Measurements from ENCODE around the gene DLK1. TPM values are rescaled to one million over a fixed set of nuclear protein-coding genes. Genes with fewer than 3 reads are reported as not detected.

DLK1 gene
- total and polyA plus RNA-seq, 2 of the 4 experiments (the other 2 are of a cell fraction): under 0.01 to 0.07 TPM

DNA sequence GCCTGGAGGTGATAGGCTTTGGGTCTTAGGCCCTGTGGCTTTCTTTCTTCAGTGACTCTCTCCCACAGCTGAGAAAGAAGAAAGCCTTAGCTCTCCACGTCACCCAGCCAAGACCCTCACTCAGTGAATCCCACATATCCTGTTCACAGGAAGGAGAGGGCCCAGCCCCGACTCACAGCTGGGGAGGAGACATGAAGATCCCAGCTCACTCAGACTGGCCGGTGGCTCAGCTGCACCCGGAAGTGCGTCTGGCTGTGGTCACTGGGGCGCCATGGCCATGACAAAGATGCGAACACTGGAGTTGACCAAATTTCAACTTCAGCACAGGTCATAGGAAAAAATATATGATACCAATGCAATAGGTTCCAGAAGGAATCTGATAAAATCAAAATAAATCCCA, 14.2 kb downstream of the DLK1 start:
- BruUV-seq (replicated peaks): no TSS peak
- H2AFZ ChIP-seq (replicated peaks; ENCODE audit: low read length, poor library complexity): no peak overlapping the region
- ATAC-seq (ENCODE audit: low read depth): no peak
- H3K56ac ChIP-seq (ENCODE audit: extremely low read depth, insufficient read depth, low read length): no peak overlapping the region
- no peaks in the 10 kb centered on the region for H3K79me1 ChIP-seq (ENCODE audit: low read depth in 1 of 2, low read length in 2 of 2)
- DNase-seq: no peak
- H3K4me1 ChIP-seq (ENCODE audit: control insufficient read depth, insufficient read depth, low read length): peaks cover under 1% of the 10 kb centered on the region; the same call in 1 of the 2 replicates
- intact Hi-C loops (cut with micrococcal nuclease) (no loop called here), dilution Hi-C loops (cut with HindIII; ENCODE audit: low sequenced_read_pairs, unreplicated experiment) (no loop called here), in situ Hi-C loops (cut with MboI; ENCODE audit: low sequenced_read_pairs) (no loop called here)
- H4K91ac ChIP-seq (ENCODE audit: insufficient read depth, low read depth, low read length): no peak overlapping the region
- H3K23ac ChIP-seq (ENCODE audit: low read depth, low read length): no peak overlapping the region
- TF ChIP-seq SMC3 (IDR thresholded peaks at IDR 0.05; ENCODE audit: low read depth, low read length) (no peak), FOS (IDR thresholded peaks at IDR 0.05; ENCODE audit: low read depth, low read length) (no peak), CEBPB (IDR thresholded peaks at IDR 0.05; ENCODE audit: low read depth, low read length) (no peak), MAZ (IDR thresholded peaks at IDR 0.05; ENCODE audit: borderline replicate concordance, low read depth, low read length) (no peak)
- TF ChIP-seq, protein P1, sequence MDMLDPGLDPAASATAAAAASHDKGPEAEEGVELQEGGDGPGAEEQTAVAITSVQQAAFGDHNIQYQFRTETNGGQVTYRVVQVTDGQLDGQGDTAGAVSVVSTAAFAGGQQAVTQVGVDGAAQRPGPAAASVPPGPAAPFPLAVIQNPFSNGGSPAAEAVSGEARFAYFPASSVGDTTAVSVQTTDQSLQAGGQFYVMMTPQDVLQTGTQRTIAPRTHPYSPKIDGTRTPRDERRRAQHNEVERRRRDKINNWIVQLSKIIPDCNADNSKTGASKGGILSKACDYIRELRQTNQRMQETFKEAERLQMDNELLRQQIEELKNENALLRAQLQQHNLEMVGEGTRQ (IDR thresholded peaks at IDR 0.05; ENCODE audit: low read depth, low read length): no peak
- TF ChIP-seq, protein P2, sequence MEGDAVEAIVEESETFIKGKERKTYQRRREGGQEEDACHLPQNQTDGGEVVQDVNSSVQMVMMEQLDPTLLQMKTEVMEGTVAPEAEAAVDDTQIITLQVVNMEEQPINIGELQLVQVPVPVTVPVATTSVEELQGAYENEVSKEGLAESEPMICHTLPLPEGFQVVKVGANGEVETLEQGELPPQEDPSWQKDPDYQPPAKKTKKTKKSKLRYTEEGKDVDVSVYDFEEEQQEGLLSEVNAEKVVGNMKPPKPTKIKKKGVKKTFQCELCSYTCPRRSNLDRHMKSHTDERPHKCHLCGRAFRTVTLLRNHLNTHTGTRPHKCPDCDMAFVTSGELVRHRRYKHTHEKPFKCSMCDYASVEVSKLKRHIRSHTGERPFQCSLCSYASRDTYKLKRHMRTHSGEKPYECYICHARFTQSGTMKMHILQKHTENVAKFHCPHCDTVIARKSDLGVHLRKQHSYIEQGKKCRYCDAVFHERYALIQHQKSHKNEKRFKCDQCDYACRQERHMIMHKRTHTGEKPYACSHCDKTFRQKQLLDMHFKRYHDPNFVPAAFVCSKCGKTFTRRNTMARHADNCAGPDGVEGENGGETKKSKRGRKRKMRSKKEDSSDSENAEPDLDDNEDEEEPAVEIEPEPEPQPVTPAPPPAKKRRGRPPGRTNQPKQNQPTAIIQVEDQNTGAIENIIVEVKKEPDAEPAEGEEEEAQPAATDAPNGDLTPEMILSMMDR (conservative IDR thresholded peaks at IDR 0.05; ENCODE audit: low read depth, low read length): no peak
- no peak overlapping the region for H3K4me3 ChIP-seq (ENCODE audit: insufficient read depth, low read depth, low read length)
- no peak overlapping the region for H2BK15ac ChIP-seq (ENCODE audit: low read depth, low read length)
- H2BK120ac ChIP-seq (ENCODE audit: low read depth, low read length): no peak overlapping the region
- H3K18ac ChIP-seq (ENCODE audit: low read depth, low read length): no peak overlapping the region
- H3K4ac ChIP-seq (ENCODE audit: low read depth, low read length): no peak overlapping the region
- H3K4me2 ChIP-seq (ENCODE audit: low read depth, low read length): no peak overlapping the region
- peaks cover 19% of the 10 kb centered on the region for H3K27me3 ChIP-seq (ENCODE audit: control insufficient read depth, insufficient read depth, low read length)
- H3K36me3 ChIP-seq (ENCODE audit: control insufficient read depth, insufficient read depth, low read length): no peaks in the 10 kb centered on the region
- H2AK9ac ChIP-seq (replicated peaks; ENCODE audit: low read depth, low read length, poor library complexity): no peak overlapping the region
- H3K27ac ChIP-seq (ENCODE audit: insufficient read depth, low read length): no peak overlapping the region
- no peaks in the 10 kb centered on the region; the same call in 1 of the 2 replicates for H4K20me1 ChIP-seq (ENCODE audit: insufficient read depth, low read length)
- no peak overlapping the region for H4K5ac ChIP-seq (ENCODE audit: low read depth, low read length)
- ChIA-PET CTCF (no interaction called here), POLR2A (ENCODE audit: unreplicated experiment) (no interaction called here)
- H2BK20ac ChIP-seq (ENCODE audit: low read depth, low read length): no peak overlapping the region
- no peak overlapping the region for H2BK5ac ChIP-seq (ENCODE audit: low read depth, low read length, poor library complexity, severe bottlenecking)
- H2AK5ac ChIP-seq (ENCODE audit: low read depth, low read length): no peak overlapping the region
- H3K9me3 ChIP-seq (ENCODE audit: control insufficient read depth, insufficient read depth, low read length): peaks cover 2% of the 10 kb centered on the region; the same call in 1 of the 2 replicates
- H4K8ac ChIP-seq (ENCODE audit: low read depth in 2 of 2, low read length in 2 of 2): no peak overlapping the region
- peaks cover 2% of the 10 kb centered on the region; the same call in 1 of the 2 replicates for H3K9me1 ChIP-seq (ENCODE audit: insufficient read depth, low read length)
- H3K9ac ChIP-seq (ENCODE audit: low read depth, low read length): no peak overlapping the region
- H3K14ac ChIP-seq (replicated peaks; ENCODE audit: low read depth, low read length): no peak overlapping the region
- WGBS, 2 experiments (ENCODE audit: extremely low coverage in 2 of 2, insufficient read length in 1 of 2): 100% methylated on average over 1 of the region's 7 CpGs; no CpG with 5 or more reads in 1 of the 2 experiments
